Activated T-cell treated with anti-CD3 and anti-CD28 coated beads, Interleukin-2, amount 50 U/mL, for 24 hours (primary cell): ENCODE results near the gene TXNDC8.
"Not testable (repeated sequence)": the region's sequence is repeated elsewhere in the genome, so short reads cannot be mapped to it uniquely, and the experiment has no call there.

Source experiments
- DNase-seq: peaks from one replicate; pipeline ENCODE4 v3.0.0-alpha.2; 2020
- H3K27ac Mint-ChIP-seq: 2 replicates; pipeline ENCODE4 v1.8.0; 2020; ENCODE audit warnings: mild to moderate bottlenecking, mixed read lengths
- H3K27me3 Mint-ChIP-seq: 2 replicates; pipeline ENCODE4 v1.8.0; 2020; ENCODE audit warnings: mixed read lengths
- H3K36me3 Mint-ChIP-seq: 2 replicates; pipeline ENCODE4 v1.8.0; 2020; ENCODE audit warnings: low read depth, mixed read lengths
- H3K4me1 Mint-ChIP-seq: 2 replicates; pipeline ENCODE4 v1.8.0; 2020; ENCODE audit warnings: low read depth, mixed read lengths
- H3K4me3 Mint-ChIP-seq: 2 replicates; pipeline ENCODE4 v1.8.0; 2020; ENCODE audit warnings: mild to moderate bottlenecking, moderate library complexity, mixed read lengths
- H3K9me3 Mint-ChIP-seq: 2 replicates; pipeline ENCODE4 v1.8.0; 2020; ENCODE audit warnings: mixed read lengths

Gene TXNDC8

GRCh38 chr9:110311978-110312377 lies 25.7 kb downstream of the TXNDC8 start:
- not testable (repeated sequence) for H3K4me3 Mint-ChIP-seq, H3K27me3 Mint-ChIP-seq, H3K9me3 Mint-ChIP-seq, DNase-seq, H3K36me3 Mint-ChIP-seq, H3K27ac Mint-ChIP-seq
- H3K4me1 Mint-ChIP-seq: peaks cover 17% of the 10 kb centered on the region

DNA sequence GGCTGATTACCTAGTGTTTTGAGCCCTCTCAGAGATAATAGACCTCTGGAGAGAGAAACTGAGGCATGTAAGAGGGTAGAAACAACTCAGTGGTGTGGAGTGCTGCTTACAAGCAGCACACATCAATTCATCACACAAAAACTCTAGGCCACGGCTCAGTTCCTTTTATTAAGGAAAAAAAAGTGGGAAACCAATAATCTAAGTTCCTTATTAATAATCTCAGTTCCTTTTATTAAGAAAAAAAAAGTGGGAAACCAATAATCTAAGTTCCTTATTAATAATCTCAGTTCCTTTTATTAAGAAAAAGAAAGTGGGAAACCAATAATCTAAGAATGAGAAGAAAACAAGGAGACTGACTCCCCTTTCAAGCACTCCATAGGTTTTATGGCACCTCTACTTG lies 28.0 kb downstream of the TXNDC8 start:
- Mint-ChIP-seq H3K27ac (no peak overlapping the region), H3K27me3 (peaks cover 6% of the 10 kb centered on the region), H3K9me3 (peaks cover 5% of the 10 kb centered on the region), H3K4me1 (peaks cover 9% of the 10 kb centered on the region), H3K36me3 (no peaks in the 10 kb centered on the region), H3K4me3 (no peak overlapping the region)
- DNase-seq: no peak

DNA sequence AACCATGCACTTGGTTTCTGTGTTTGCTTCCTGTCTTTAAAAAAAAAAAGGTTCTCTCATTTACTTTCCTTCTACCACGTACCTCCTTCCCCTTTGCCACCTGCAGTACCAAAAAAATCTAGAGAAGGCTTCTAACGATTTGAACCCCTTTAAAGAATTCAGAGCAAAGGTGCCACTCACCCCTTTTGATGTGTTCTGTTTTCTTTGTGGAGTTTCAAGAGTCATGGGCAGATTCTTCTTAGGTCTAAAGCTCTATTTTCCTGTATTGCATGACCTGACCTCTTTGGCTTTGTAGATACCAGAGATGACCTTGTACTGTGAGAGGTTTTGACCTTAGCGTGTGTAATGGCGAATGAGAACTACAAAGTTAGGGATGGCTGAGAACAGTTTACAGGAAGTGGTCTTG lies 29.0 kb downstream of the TXNDC8 start:
- H3K27ac Mint-ChIP-seq: no peak overlapping the region

DNA sequence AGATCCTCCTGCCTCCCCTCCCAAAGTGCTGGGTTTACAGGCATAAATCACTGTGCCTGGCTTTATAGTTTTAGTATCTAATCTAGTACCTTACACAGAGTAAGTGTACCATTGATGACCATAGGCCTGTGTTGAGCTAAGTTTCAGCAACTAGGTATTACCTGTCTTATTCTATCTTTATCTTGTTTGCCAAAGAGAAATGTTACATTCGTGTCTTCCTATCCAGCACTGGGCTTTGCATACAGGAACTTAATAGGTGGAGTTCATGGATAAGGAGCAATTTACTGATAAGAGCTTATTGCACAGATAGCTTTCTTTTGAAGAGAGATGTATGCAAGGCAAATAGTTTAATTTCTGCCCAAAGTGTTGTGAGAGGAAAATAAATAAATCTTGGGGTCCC lies 30.5 kb downstream of the TXNDC8 start:
- no peaks in the 10 kb centered on the region for H3K9me3 Mint-ChIP-seq
- peaks cover 14% of the 10 kb centered on the region for H3K27me3 Mint-ChIP-seq
- no peak overlapping the region for H3K4me3 Mint-ChIP-seq
- no peak overlapping the region for H3K27ac Mint-ChIP-seq
- peaks cover 9% of the 10 kb centered on the region for H3K4me1 Mint-ChIP-seq
- no peaks in the 10 kb centered on the region for H3K36me3 Mint-ChIP-seq
- no peak for DNase-seq

More for the DNA sequence above, 29.0 kb downstream of the TXNDC8 start:
- Mint-ChIP-seq H3K9me3 (peaks cover 5% of the 10 kb centered on the region), H3K4me1 (peaks cover 9% of the 10 kb centered on the region), H3K36me3 (no peaks in the 10 kb centered on the region), H3K27me3 (peaks cover 9% of the 10 kb centered on the region), H3K4me3 (no peak overlapping the region)
- no peak for DNase-seq

GRCh38 chr9:110303133-110303532 lies 34.5 kb downstream of the TXNDC8 start:
- no peaks in the 10 kb centered on the region for H3K4me1 Mint-ChIP-seq
- H3K4me3 Mint-ChIP-seq: no peak overlapping the region
- no peaks in the 10 kb centered on the region for H3K36me3 Mint-ChIP-seq
- DNase-seq: no peak
- H3K27me3 Mint-ChIP-seq: peaks cover 14% of the 10 kb centered on the region
- H3K9me3 Mint-ChIP-seq: no peaks in the 10 kb centered on the region
- H3K27ac Mint-ChIP-seq: no peak overlapping the region

GRCh38 chr9:110298043-110298605 lies 39.5 kb downstream of the TXNDC8 start:
- Mint-ChIP-seq H3K4me3 (no peak overlapping the region), H3K36me3 (no peaks in the 10 kb centered on the region), H3K27ac (no peak overlapping the region), H3K4me1 (no peaks in the 10 kb centered on the region), H3K9me3 (no peaks in the 10 kb centered on the region), H3K27me3 (peaks cover 3% of the 10 kb centered on the region)
- DNase-seq: no peak

DNA sequence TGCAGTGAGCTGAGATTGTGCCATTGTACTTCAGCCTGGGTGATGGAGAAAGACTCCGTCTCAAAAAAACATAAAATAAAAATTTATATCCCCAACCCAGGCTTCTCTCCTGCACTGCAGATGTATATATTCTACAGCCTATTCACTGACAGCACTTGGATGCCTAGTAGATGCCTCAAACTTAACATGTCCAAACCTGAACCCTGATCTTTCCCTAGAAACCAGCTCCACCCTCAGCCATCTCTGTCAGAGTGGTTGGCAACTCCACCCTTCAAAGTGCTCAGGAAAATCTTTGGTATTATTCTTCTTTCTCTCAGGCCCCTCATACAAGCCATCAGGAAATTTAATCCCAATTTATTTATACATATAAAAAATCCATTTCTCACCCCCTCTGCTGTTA lies 44.4 kb downstream of the TXNDC8 start:
- no peak overlapping the region for H3K4me3 Mint-ChIP-seq
- no peaks in the 10 kb centered on the region for H3K36me3 Mint-ChIP-seq
- no peak overlapping the region for H3K27ac Mint-ChIP-seq
- H3K9me3 Mint-ChIP-seq: no peaks in the 10 kb centered on the region
- DNase-seq: no peak
- no peaks in the 10 kb centered on the region for H3K4me1 Mint-ChIP-seq
- H3K27me3 Mint-ChIP-seq: no peaks in the 10 kb centered on the region

DNA sequence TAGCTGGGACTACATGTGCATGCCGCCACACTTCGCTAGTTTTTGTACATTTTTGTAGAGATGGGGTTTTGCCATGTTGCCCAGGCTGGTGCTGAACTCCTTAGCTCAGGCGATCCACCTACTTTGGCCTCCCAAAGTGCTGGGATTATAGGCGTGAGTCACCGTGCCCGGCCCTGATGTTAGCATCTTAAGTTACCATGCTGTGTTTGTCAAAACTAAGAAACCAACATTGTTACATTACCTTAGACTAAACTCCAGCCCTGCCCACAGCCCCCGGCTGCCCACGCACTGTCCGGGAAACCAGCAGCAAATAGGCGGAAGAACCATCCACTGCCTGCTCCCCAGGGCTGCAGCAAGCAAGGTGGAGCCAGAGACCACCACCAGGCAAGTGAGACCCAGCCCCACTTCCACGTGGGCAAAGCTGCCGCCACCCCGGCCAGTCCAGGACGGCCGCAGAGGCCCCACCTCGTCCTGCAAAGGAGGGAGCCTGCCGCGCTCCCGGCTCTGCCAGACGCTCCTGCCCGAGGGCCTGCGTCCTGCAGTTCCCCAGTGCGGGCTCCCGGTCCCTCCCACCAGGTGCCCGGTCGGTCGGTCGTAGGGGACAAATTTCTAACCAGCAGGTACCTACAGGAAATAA lies 45.6 kb downstream of the TXNDC8 start:
- Mint-ChIP-seq H3K4me3 (no peak overlapping the region), H3K9me3 (no peaks in the 10 kb centered on the region), H3K36me3 (no peaks in the 10 kb centered on the region)

GRCh38 chr9:110290001-110290400 lies 47.7 kb downstream of the TXNDC8 start:
- no peaks in the 10 kb centered on the region for H3K36me3 Mint-ChIP-seq
- H3K9me3 Mint-ChIP-seq: no peaks in the 10 kb centered on the region
- peaks cover 5% of the 10 kb centered on the region for H3K27me3 Mint-ChIP-seq
- no peak overlapping the region for H3K4me3 Mint-ChIP-seq
- H3K4me1 Mint-ChIP-seq: peaks cover 2% of the 10 kb centered on the region
- no peak for DNase-seq
- H3K27ac Mint-ChIP-seq: no peak overlapping the region

More for the DNA sequence above, 45.6 kb downstream of the TXNDC8 start:
- H3K27ac Mint-ChIP-seq: no peak overlapping the region
- no peaks in the 10 kb centered on the region for H3K27me3 Mint-ChIP-seq
- DNase-seq: no peak
- H3K4me1 Mint-ChIP-seq: no peaks in the 10 kb centered on the region

- H3K4me3 Mint-ChIP-seq: no peak overlapping the region
- H3K9me3 Mint-ChIP-seq: no peaks in the 10 kb centered on the region
- peaks cover 2% of the 10 kb centered on the region for H3K4me1 Mint-ChIP-seq
- H3K27ac Mint-ChIP-seq: no peak overlapping the region
- no peaks in the 10 kb centered on the region for H3K36me3 Mint-ChIP-seq
- H3K27me3 Mint-ChIP-seq: peaks cover 14% of the 10 kb centered on the region
- no peak for DNase-seq
These were observed 49.2 kb downstream of the TXNDC8 start for GRCh38 chr9:110288503-110288902.

GRCh38 chr9:110287289-110287680 lies 50.4 kb downstream of the TXNDC8 start:
- Mint-ChIP-seq H3K4me3 (no peak overlapping the region), H3K36me3 (no peaks in the 10 kb centered on the region), H3K4me1 (peaks cover 2% of the 10 kb centered on the region), H3K27me3 (peaks cover 16% of the 10 kb centered on the region), H3K27ac (no peak overlapping the region), H3K9me3 (no peaks in the 10 kb centered on the region)
- no peak for DNase-seq

GRCh38 chr9:110284211-110284844 lies 53.3 kb downstream of the TXNDC8 start:
- no peak for DNase-seq
- H3K9me3 Mint-ChIP-seq: no peaks in the 10 kb centered on the region
- H3K4me3 Mint-ChIP-seq: no peak overlapping the region
- H3K27ac Mint-ChIP-seq: no peak overlapping the region
- no peaks in the 10 kb centered on the region for H3K36me3 Mint-ChIP-seq
- H3K4me1 Mint-ChIP-seq: peaks cover 2% of the 10 kb centered on the region
- peaks cover 16% of the 10 kb centered on the region for H3K27me3 Mint-ChIP-seq

GRCh38 chr9:110283751-110284150 lies 53.9 kb downstream of the TXNDC8 start:
- H3K27ac Mint-ChIP-seq: no peak overlapping the region
- H3K9me3 Mint-ChIP-seq: no peaks in the 10 kb centered on the region
- DNase-seq: no peak
- peaks cover 20% of the 10 kb centered on the region for H3K27me3 Mint-ChIP-seq
- peaks cover 5% of the 10 kb centered on the region for H3K4me1 Mint-ChIP-seq
- no peak overlapping the region for H3K4me3 Mint-ChIP-seq
- no peaks in the 10 kb centered on the region for H3K36me3 Mint-ChIP-seq

DNA sequence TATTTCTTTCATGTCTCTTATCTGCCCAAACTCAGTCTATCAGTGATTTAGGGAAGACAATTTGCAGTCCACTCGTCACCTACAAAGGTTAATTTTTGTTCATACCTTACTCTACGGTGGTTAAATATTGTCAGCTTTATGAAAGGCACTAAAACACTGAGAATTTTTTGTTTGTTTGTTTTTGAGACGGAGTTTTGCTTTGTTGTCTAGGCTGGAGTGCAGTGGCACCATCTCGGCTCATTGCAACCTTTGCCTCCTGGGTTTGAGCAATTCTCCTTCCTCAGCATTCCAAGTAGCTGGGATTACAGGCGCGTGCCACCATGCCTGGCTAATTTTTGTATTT lies 55.0 kb downstream of the TXNDC8 start:
- no peaks in the 10 kb centered on the region for H3K36me3 Mint-ChIP-seq
- no peak overlapping the region for H3K27ac Mint-ChIP-seq
- peaks cover 10% of the 10 kb centered on the region for H3K4me1 Mint-ChIP-seq
- DNase-seq: no peak
- no peaks in the 10 kb centered on the region for H3K9me3 Mint-ChIP-seq
- no peak overlapping the region for H3K4me3 Mint-ChIP-seq
- H3K27me3 Mint-ChIP-seq: peaks cover 20% of the 10 kb centered on the region

DNA sequence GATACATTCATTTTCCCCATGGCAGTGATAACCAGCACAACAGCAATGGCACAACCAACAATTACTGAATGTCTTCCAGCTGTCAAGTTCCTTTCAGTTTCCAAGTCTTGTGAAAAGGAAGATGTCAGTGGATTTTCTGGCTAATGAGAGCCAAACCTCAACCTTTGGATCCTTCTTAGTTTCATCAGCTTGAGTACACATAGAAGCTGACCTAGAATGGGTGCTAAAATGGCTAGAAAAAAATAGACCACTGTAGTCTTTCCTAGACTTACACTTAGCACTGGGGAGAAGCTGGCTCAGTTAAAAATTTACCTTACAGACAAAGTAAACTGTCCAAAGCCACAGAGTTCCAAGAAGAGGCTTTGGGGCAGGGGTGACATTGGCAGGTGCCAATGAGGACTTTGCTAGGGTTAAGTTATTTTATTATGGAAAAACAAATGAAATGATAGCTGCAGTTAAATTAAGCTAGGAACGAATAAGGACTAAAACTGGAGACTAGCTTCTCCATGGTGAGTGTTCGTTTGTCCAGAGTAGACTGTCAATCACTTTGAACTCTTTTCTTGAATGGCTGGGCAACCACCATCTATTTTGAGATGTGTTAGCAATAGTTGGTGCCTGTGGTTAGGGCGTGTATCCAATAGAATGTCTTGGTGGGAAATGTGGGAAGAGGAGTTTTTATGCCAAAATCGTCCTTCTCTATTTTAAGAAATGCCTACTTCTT lies 55.5 kb downstream of the TXNDC8 start:
- DNase-seq: no peak
- no peak overlapping the region for H3K4me3 Mint-ChIP-seq
- H3K9me3 Mint-ChIP-seq: no peaks in the 10 kb centered on the region
- no peak overlapping the region for H3K27ac Mint-ChIP-seq
- H3K27me3 Mint-ChIP-seq: peaks cover 20% of the 10 kb centered on the region
- peaks cover 10% of the 10 kb centered on the region for H3K4me1 Mint-ChIP-seq
- H3K36me3 Mint-ChIP-seq: no peaks in the 10 kb centered on the region
